Spleen (tissue), 11 donors: Measurements from ENCODE around the gene LRRC74B. TPM values are rescaled to one million over a fixed set of nuclear protein-coding genes. Genes with fewer than 3 reads are reported as not detected.

Experiments used
- DNase-seq: peaks from one replicate; pipeline ENCODE4 v3.0.0-alpha.2; 2020
- H3K27ac ChIP-seq, 8 donors: fragments of 200-600 bp; sonication (generic) in 7 of 8; 1 replicate in 4 of 8; 2 replicates in 4 of 8; pipeline versions ENCODE4 v1.5.0 to v1.8.0; 2016 to 2021; ENCODE audit warnings: inconsistent platforms in 4 of 8, mild to moderate bottlenecking in 4 of 8, moderate library complexity in 1 of 8
- H3K27me3 ChIP-seq, 7 donors: fragments of 200-600 bp; sonication (generic) in 6 of 7; replicated peaks in 1 of 7; 1 replicate in 4 of 7; 2 replicates in 3 of 7; pipeline versions ENCODE4 v1.5.0 to v1.8.0; 2016 to 2021; ENCODE audit warnings: inconsistent platforms in 3 of 7, mild to moderate bottlenecking in 1 of 7
- H3K36me3 ChIP-seq, 6 donors: fragments of 200-600 bp; sonication (generic) in 5 of 6; 1 replicate in 4 of 6; 2 replicates in 2 of 6; pipeline versions ENCODE4 v1.5.0 to v1.8.0; 2016 to 2021; ENCODE audit warnings: inconsistent platforms in 2 of 6
- H3K4me1 ChIP-seq, 6 donors: fragments of 200-600 bp; sonication (generic) in 5 of 6; 1 replicate in 3 of 6; 2 replicates in 3 of 6; pipeline versions ENCODE4 v1.5.0 to v1.8.0; 2016 to 2021; ENCODE audit warnings: inconsistent platforms in 3 of 6
- H3K4me3 ChIP-seq, 8 donors: fragments of 200-600 bp; sonication (generic) in 7 of 8; 1 replicate in 4 of 8; 2 replicates in 4 of 8; pipeline versions ENCODE4 v1.5.0 to v1.8.0; 2016 to 2021; ENCODE audit warnings: inconsistent platforms in 4 of 8, mild to moderate bottlenecking in 4 of 8, moderate library complexity in 2 of 8
- H3K9me3 ChIP-seq, 8 donors: fragments of 200-600 bp; sonication (generic) in 7 of 8; 1 replicate in 4 of 8; 2 replicates in 4 of 8; pipeline versions ENCODE4 v1.5.0 to v1.8.0; 2016 to 2021; ENCODE audit warnings: inconsistent platforms in 4 of 8
- CTCF ChIP-seq, 11 experiments: fragments of 200-600 bp in 7 of 11; fragments of 450-650 bp in 4 of 11; sonication (generic) in 4 of 11; IDR thresholded peaks in 8 of 11; conservative IDR thresholded peaks in 3 of 11; 1 replicate in 7 of 11; 2 replicates in 4 of 11; pipeline versions ENCODE4 v1.4.0 to v1.8.0; 2016 to 2021; ENCODE audit warnings: antibody characterized with exemption in 11 of 11, inconsistent platforms in 4 of 11, mild to moderate bottlenecking in 1 of 11
- POLR2A ChIP-seq, 3 donors: fragments of 450-650 bp; IDR thresholded peaks; one replicate each; pipeline ENCODE4 v1.5.1; 2017; ENCODE audit warnings: antibody characterized with exemption in 3 of 3, mild to moderate bottlenecking in 1 of 3
- POLR2AphosphoS5 ChIP-seq, 3 donors: sonication (generic); formaldehyde crosslinking; IDR thresholded peaks; one replicate each; pipeline ENCODE4 v1.5.1; 2017; ENCODE audit warnings: antibody characterized with exemption in 3 of 3
- WGBS, 5 donors: extraction: QIAGEN DNeasy Blood & Tissue Kit in 3 of 5; methylation state at CpG; one replicate each; pipeline versions ENCODE4 v1.1.5 to v1.1.7; 2013 to 2018; 5-methylcytosine and 5-hydroxymethylcytosine counted together
- intact Hi-C: fragments of 100-400 bp; cut with DNase I; formaldehyde crosslinking; loops from one replicate; pipeline ENCODE4 v1.15.0; 2023; ENCODE audit warnings: low total_unique reads
- polyA plus RNA-seq, 3 donors: library from polyadenylated mRNA; stranded (reverse); fragments of 200-250 nt; gene quantifications; one replicate each; pipeline ENCODE4 v1.2.1, GENCODE V29; 2013
- total RNA-seq, 7 donors: library from RNA; depleted of rRNA in 3 of 7; stranded (reverse); fragments of >200 nt in 3 of 7; fragmentation: NEBNext Ultra II Directional in 4 of 7; extraction: Animal tissue kit (Norgen Biotek cat#: 25700) in 4 of 7; gene quantifications; one replicate each; pipeline versions ENCODE4 v1.1.0 to v1.2.1, GENCODE V29; 2016 to 2021
- donor health status: healthy with polysubstance abuse.
- donor health status: DM: no; HTN: no; CAD: no; lungs with moderate emphysema.
- donor health status: DM: no; HTN: no; CAD: no.
- donor health status: Bipolar disorder and iron deficiency.
- donor health status: healthy.
- donor health status: DM: no; HTN: no; CAD: no.
- donor health status: DM: yes; HTN: yes; CAD: no.

Gene LRRC74B
- total and polyA plus RNA-seq, 10 donors = 0.03 TPM; not detected in 9

DNA sequence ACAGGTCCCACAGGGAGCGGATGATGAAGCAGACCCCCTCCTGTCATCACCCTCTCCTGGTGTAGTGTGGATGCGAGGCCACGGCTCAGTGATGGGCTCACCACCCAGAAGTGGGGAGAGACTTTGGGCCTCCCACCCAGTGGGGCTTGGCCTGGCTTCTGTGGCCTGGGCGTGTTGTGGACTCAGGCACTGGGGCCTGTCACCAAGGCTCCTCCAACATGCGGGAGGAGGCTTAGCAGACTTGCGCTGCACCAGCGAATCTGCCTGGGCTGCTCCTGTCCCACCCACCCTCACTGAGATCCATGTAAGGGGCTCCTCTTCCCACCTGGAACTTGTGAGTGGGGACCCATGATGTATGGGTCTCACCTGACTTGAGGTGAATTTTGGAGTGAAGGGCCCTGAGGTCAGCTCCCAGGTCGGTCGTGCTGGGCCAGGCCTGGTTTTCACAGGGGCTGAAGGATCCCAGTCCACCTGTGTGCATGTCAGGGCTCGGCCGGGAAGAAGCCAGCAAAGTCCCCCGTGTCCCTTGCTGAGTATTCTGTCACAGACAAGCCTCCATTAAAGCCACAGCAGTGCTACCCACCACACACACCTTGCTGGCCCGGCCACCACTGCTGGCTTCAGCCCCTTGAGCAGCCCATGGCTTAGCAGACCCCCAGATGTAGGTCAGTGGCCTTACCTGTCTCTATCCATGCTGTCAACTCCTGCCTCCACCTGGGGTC lies 48.0 kb upstream of the LRRC74B start:
- no peak for DNase-seq

DNA sequence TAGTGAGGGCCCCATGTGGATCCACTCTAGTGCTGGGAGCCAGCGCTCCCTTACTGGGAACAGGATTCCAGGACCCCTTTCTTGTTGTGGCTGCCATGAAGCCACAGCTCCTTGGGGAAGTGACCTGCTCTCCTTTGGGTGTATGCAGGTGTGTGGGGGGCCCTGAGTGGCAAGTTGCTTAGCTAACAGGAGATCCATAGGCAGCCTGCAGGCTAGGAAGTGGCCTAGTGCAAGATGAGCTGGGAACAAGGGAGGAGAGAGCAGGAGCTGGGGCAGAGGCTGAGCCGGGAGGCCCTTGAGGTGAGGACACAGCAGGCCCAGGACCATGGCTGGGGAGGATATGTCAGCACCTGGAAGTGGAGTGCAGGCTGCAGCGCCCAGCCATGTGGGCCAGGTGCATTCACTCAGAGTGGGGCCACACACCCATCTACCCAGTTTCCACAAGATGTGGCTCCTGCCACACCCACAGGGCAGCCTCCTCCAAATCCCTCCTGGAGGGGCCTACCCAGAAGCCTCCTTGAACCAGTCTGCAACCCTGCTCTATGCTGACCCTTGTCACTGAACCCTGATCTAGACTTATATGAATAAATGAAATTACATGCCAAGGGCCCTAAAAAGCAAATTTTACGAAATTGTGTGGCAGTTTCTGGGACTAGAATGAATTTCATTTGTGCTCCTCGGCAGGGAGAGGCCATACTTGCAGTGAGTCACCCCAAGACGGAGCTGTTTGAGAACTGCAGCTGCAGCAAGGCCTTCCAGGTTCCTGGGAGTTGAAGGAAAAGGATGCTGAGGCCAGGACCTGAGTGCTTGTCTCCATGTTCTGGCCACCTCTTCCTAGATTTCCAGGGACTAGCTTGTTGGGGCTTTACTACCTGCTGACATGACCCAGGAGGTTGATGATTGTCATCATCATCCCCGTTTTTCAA lies 47.1 kb upstream of the LRRC74B start:
- WGBS, 5 donors = 66 to 79% (median 77%) methylated on average over 6 to 7 of the region's 7 CpGs
- Histone ChIP-seq H3K27ac (peak overlapping the region in 1 of 8 donors; percentile 99), H3K4me3 (no peak overlapping the region), H3K9me3 (no peaks in the 10 kb centered on the region), H3K4me1 (peaks cover 25 to 50% (median 33%) of the 10 kb centered on the region in 6 donors), H3K27me3 (no peaks in the 10 kb centered on the region), H3K36me3 (peaks cover 0 to 71% (median 56%) of the 10 kb centered on the region in 6 donors)
- TF ChIP-seq POLR2AphosphoS5 (IDR thresholded peaks at IDR 0.05) (peak in 2 of 3 donors; percentile 58 to 68), POLR2A (IDR thresholded peaks at IDR 0.05) (no peak), CTCF (IDR thresholded peaks at IDR 0.05 in 8 of 11, conservative IDR thresholded peaks at IDR 0.05 in 3 of 11) (no peak)
- intact Hi-C loops = no loop called here
- no peak for DNase-seq

More for the DNA sequence above, 48.0 kb upstream of the LRRC74B start:
- Histone ChIP-seq H3K36me3 (peaks cover 0 to 81% (median 65%) of the 10 kb centered on the region in 6 donors), H3K4me1 (peaks cover 16 to 40% (median 24%) of the 10 kb centered on the region in 6 donors), H3K9me3 (no peaks in the 10 kb centered on the region), H3K27ac (no peak overlapping the region), H3K4me3 (no peak overlapping the region), H3K27me3 (no peaks in the 10 kb centered on the region)
- TF ChIP-seq POLR2AphosphoS5 (IDR thresholded peaks at IDR 0.05) (peak in 2 of 3 donors; percentile 32 to 59), CTCF (IDR thresholded peaks at IDR 0.05 in 8 of 11, conservative IDR thresholded peaks at IDR 0.05 in 3 of 11) (no peak), POLR2A (IDR thresholded peaks at IDR 0.05) (no peak)
- intact Hi-C loops = no loop called here
- WGBS, 5 donors = 86 to 89% (median 88%) methylated on average over 5 to 13 of the region's 13 CpGs

GRCh38 chr22:20999350-21000206 lies 46.2 kb upstream of the LRRC74B start:
- H3K4me1 ChIP-seq = peaks cover 30 to 55% (median 37%) of the 10 kb centered on the region in 6 donors
- no peaks in the 10 kb centered on the region for H3K27me3 ChIP-seq
- DNase-seq = peak; percentile 81
- H3K9me3 ChIP-seq = no peaks in the 10 kb centered on the region
- intact Hi-C loops = no loop called here
- 92 to 96% (median 95%) methylated on average over 6 to 27 of the region's 27 CpGs for WGBS, 5 donors
- peak in 2 of 3 donors; percentile 51 to 69 for TF ChIP-seq POLR2AphosphoS5 (IDR thresholded peaks at IDR 0.05)
- no peak for TF ChIP-seq CTCF (IDR thresholded peaks at IDR 0.05 in 8 of 11, conservative IDR thresholded peaks at IDR 0.05 in 3 of 11)
- peak overlapping the region in 2 of 8 donors; percentile 99 for H3K27ac ChIP-seq
- H3K4me3 ChIP-seq = peak overlapping the region in 1 of 8 donors; percentile 82
- peaks cover 0 to 62% (median 49%) of the 10 kb centered on the region in 6 donors for H3K36me3 ChIP-seq
